Endothelial cell of umbilical vein (primary cell): Measurements from ENCODE around the gene PPP2R2C. TPM values are rescaled to one million over a fixed set of nuclear protein-coding genes. Genes with fewer than 3 reads are reported as not detected.

Experiments used
- BruUV-seq: library from RNA; stranded (reverse); fragments of 400-500 nt; replicated peaks from 2 replicates; lab custom pipeline; 2021; lab: Mats Ljungman, UMichigan
- CTCF ChIA-PET: fragments of 300-600, 350-600 bp; sonication (Branson Sonifier 250); formaldehyde crosslinking; loops from one replicate; lab custom pipeline; 2021; ENCODE audit warnings: antibody characterized with exemption, inconsistent platforms; lab: Charles Lee
- POLR2A ChIA-PET: fragments of 300-600, 350-600 bp; sonication (Branson Sonifier 250); formaldehyde crosslinking; loops from one replicate; lab custom pipeline; 2021; ENCODE audit warnings: antibody characterized with exemption, inconsistent platforms; lab: Charles Lee
- DNase-seq: peaks from one replicate; pipeline ENCODE4 v3.0.0-alpha.2; 2011; ENCODE audit warnings: low read depth, low spot score
- FAIRE-seq: peaks from 2 replicates; lab custom pipeline; 2011; peaks lifted over from hg19 to GRCh38; lab: Jason Lieb, UNC
- H2AFZ ChIP-seq: 2 replicates; pipeline ENCODE4 v1.6.0; 2012; ENCODE audit warnings: low read depth, low read length, control low read depth, inconsistent platforms
- H3K27ac ChIP-seq: 2 replicates; pipeline ENCODE4 v1.5.1; 2011; ENCODE audit warnings: low read depth, mild to moderate bottlenecking, control low read depth, low read length, moderate library complexity; ENCODE audit not compliant: insufficient read depth
- H3K27me3 ChIP-seq, 2 experiments: 2 replicates each; pipeline versions ENCODE4 v1.6.0 to v1.6.1; 2011; ENCODE audit warnings: low read length in 2 of 2, mixed read lengths in 1 of 2; ENCODE audit not compliant: control insufficient read depth in 2 of 2, insufficient read depth in 2 of 2
- H3K36me3 ChIP-seq, 2 experiments: 2 replicates in 1 of 2; 3 replicates in 1 of 2; pipeline ENCODE4 v1.5.1; 2011; ENCODE audit warnings: low read length in 2 of 2, mild to moderate bottlenecking in 1 of 2, moderate library complexity in 1 of 2; ENCODE audit not compliant: control insufficient read depth in 2 of 2, insufficient read depth in 2 of 2; ENCODE audit errors: extremely low read depth in 1 of 2
- H3K4me1 ChIP-seq: 3 replicates; pipeline ENCODE4 v1.5.1; 2011; ENCODE audit warnings: mild to moderate bottlenecking, low read length; ENCODE audit not compliant: control insufficient read depth, insufficient read depth; ENCODE audit errors: extremely low read depth
- H3K4me2 ChIP-seq: 2 replicates; pipeline ENCODE4 v1.6.1; 2011; ENCODE audit warnings: low read length, control low read depth, mixed read lengths; ENCODE audit not compliant: insufficient read depth
- H3K4me3 ChIP-seq, 3 experiments: fragments of 200-600 bp in 1 of 3; sonication (generic), shearing (Covaris generic) in 1 of 3; replicated peaks in 1 of 3; 2 replicates each; pipeline ENCODE4 v1.5.1; 2011 to 2016; ENCODE audit warnings: control low read depth in 3 of 3, low read length in 3 of 3, mild to moderate bottlenecking in 2 of 3, inconsistent platforms in 1 of 3, low read depth in 1 of 3, moderate library complexity in 1 of 3; ENCODE audit not compliant: insufficient read depth in 1 of 3
- H3K79me2 ChIP-seq: 2 replicates; pipeline ENCODE4 v1.6.0; 2012; ENCODE audit warnings: low read length, inconsistent platforms; ENCODE audit not compliant: control insufficient read depth, insufficient read depth
- H3K9ac ChIP-seq: replicated peaks from 2 replicates; pipeline ENCODE3; 2011; ENCODE audit warnings: low read length, control low read depth; ENCODE audit not compliant: insufficient read depth; ENCODE audit errors: extremely low read depth
- H3K9me1 ChIP-seq: replicated peaks from 3 replicates; pipeline ENCODE4 v1.6.0; 2011; ENCODE audit warnings: mild to moderate bottlenecking, low read length; ENCODE audit not compliant: control insufficient read depth, insufficient read depth; ENCODE audit errors: extremely low read depth
- H3K9me3 ChIP-seq: replicated peaks from 2 replicates; pipeline ENCODE4 v1.5.1; 2012; ENCODE audit warnings: low read length, inconsistent platforms; ENCODE audit not compliant: control insufficient read depth, insufficient read depth
- H4K20me1 ChIP-seq: replicated peaks from 2 replicates; pipeline ENCODE3; 2011; ENCODE audit warnings: mild to moderate bottlenecking, low read length; ENCODE audit not compliant: control insufficient read depth, insufficient read depth; ENCODE audit errors: extremely low read depth
- EZH2 ChIP-seq: IDR thresholded peaks from 2 replicates; pipeline ENCODE4 v1.6.1; 2012; ENCODE audit warnings: borderline replicate concordance, low read depth, mild to moderate bottlenecking, moderate library complexity, low read length, inconsistent platforms; ENCODE audit not compliant: severe bottlenecking
- FOS ChIP-seq: IDR thresholded peaks from 2 replicates; pipeline ENCODE4 v1.6.1; 2011; ENCODE audit warnings: mild to moderate bottlenecking, low read length, moderate library complexity, borderline replicate concordance; ENCODE audit not compliant: insufficient read depth
- GATA2 ChIP-seq: IDR thresholded peaks from 2 replicates; pipeline ENCODE4 v1.7.0; 2011; ENCODE audit warnings: low read depth, mild to moderate bottlenecking, moderate library complexity, mixed read lengths, low read length; ENCODE audit not compliant: insufficient read length, insufficient read depth
- JUN ChIP-seq: IDR thresholded peaks from 2 replicates; pipeline ENCODE4 v1.6.1; 2011; ENCODE audit warnings: borderline replicate concordance, low read depth; ENCODE audit not compliant: insufficient read length, insufficient read depth
- MAX ChIP-seq: IDR thresholded peaks from 2 replicates; pipeline ENCODE4 v1.6.1; 2011; ENCODE audit not compliant: insufficient read depth, insufficient read length
- MYC ChIP-seq: IDR thresholded peaks from one replicate; pipeline ENCODE4 v1.6.1; 2011; ENCODE audit warnings: mild to moderate bottlenecking, low read depth, low read length
- POLR2A ChIP-seq: IDR thresholded peaks from 2 replicates; pipeline ENCODE4 v1.6.1; 2012; ENCODE audit warnings: low read depth, mild to moderate bottlenecking, control low read depth, low read length
- POLR2AphosphoS5 ChIP-seq: IDR thresholded peaks from 2 replicates; pipeline ENCODE4 v1.6.1; 2012; ENCODE audit warnings: low read depth, mild to moderate bottlenecking, control low read depth, low read length, moderate library complexity; ENCODE audit not compliant: insufficient read depth
- dilution Hi-C: fragments of 300-500 bp; cut with MboI; formaldehyde crosslinking; loops from one replicate; pipeline ENCODE4 v1.15.0; 2019; ENCODE audit warnings: low sequenced_read_pairs; ENCODE audit not compliant: extremely low pct_ligation_motif_present
- intact Hi-C: fragments of 100-400 bp; cut with micrococcal nuclease; formaldehyde crosslinking; loops from one replicate; pipeline ENCODE4 v1.10.0; 2022
- polyA plus RNA-seq, 4 experiments: library from polyadenylated mRNA; depleted of rRNA in 3 of 4; stranded (reverse) in 3 of 4; unstranded in 1 of 4; fragments of >200 nt; gene quantifications; 2 replicates each; pipeline versions ENCODE4 v1.2.1 to v1.2.3, GENCODE V29; 2011 to 2012; ENCODE audit warnings: missing spikeins in 1 of 4
- total RNA-seq: library from RNA; stranded (reverse); gene quantifications from 2 replicates; pipeline ENCODE4 v1.2.3, GENCODE V29; 2021
- TF ChIP-seq, protein P1 (sequence below), 2 donors: IDR thresholded peaks; 1 replicate in 1 of 2; 2 replicates in 1 of 2; pipeline ENCODE4 v1.5.1; 2011; ENCODE audit warnings: low read length in 2 of 2, mild to moderate bottlenecking in 2 of 2, moderate library complexity in 2 of 2, control low read depth in 1 of 2, inconsistent platforms in 1 of 2, low read depth in 1 of 2; ENCODE audit not compliant: insufficient read depth in 1 of 2; ENCODE audit errors: extremely low read depth in 1 of 2

PPP2R2C gene
- total and polyA plus RNA-seq, 2 donors (not counting 3 experiments of a cell fraction or from before 2014, with no cell fraction given) = 0.03 to 0.09 TPM

DNA sequence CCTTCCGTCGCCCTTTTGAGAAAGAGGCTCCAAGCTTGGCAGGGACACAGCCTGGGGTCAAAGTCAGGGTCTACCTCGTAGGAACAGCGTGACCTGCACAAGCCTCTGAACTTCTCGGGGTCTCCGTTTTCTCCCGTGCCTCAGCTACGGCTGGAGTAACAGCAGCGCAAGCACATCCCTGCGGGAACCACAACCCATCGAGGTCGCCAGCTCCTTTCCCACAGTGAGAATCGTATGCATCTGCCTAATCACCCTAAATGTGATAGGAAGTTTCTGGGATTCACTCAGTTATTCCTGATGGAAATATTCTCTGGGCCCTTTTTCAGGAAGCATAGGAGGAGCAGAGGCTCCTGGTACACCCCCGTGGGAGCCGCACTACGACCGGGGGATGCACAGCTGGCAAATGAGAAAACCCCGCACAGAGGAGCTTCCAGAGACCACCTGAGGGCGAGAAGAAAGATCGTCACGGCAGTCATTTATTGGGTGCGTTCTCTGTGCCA lies 24.7 kb downstream of the PPP2R2C start:
- no peaks in the 10 kb centered on the region for H3K4me1 ChIP-seq
- no TSS peak for BruUV-seq
- dilution Hi-C loops = no loop called here
- H3K36me3 ChIP-seq = no peaks in the 10 kb centered on the region
- no peaks in the 10 kb centered on the region for H3K27me3 ChIP-seq
- H4K20me1 ChIP-seq = no peaks in the 10 kb centered on the region
- intact Hi-C loops = no loop called here
- TF ChIP-seq MYC (no peak), FOS (no peak), GATA2 (no peak), EZH2 (no peak), POLR2AphosphoS5 (no peak), POLR2A (no peak), JUN (no peak), MAX (no peak)
- TF ChIP-seq, protein P1, sequence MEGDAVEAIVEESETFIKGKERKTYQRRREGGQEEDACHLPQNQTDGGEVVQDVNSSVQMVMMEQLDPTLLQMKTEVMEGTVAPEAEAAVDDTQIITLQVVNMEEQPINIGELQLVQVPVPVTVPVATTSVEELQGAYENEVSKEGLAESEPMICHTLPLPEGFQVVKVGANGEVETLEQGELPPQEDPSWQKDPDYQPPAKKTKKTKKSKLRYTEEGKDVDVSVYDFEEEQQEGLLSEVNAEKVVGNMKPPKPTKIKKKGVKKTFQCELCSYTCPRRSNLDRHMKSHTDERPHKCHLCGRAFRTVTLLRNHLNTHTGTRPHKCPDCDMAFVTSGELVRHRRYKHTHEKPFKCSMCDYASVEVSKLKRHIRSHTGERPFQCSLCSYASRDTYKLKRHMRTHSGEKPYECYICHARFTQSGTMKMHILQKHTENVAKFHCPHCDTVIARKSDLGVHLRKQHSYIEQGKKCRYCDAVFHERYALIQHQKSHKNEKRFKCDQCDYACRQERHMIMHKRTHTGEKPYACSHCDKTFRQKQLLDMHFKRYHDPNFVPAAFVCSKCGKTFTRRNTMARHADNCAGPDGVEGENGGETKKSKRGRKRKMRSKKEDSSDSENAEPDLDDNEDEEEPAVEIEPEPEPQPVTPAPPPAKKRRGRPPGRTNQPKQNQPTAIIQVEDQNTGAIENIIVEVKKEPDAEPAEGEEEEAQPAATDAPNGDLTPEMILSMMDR (IDR thresholded peaks at IDR 0.05; ENCODE audit: extremely low read depth in 1 of 2, insufficient read depth in 1 of 2, low read depth in 1 of 2, low read length in 2 of 2) = no peak
- no peak overlapping the region for H3K9ac ChIP-seq
- H3K79me2 ChIP-seq = no peaks in the 10 kb centered on the region
- FAIRE-seq = no peak
- no peak overlapping the region for H3K27ac ChIP-seq
- no peak overlapping the region for H3K4me3 ChIP-seq
- no peaks in the 10 kb centered on the region for H3K9me1 ChIP-seq
- H2AFZ ChIP-seq = no peak overlapping the region
- CTCF ChIA-PET = no interaction called here
- no peaks in the 10 kb centered on the region for H3K9me3 ChIP-seq
- no peak for DNase-seq
- no peak overlapping the region for H3K4me2 ChIP-seq
- POLR2A ChIA-PET = no interaction called here
